K562 treated with DMSO at 1 percent for 12 hours (cell line): ENCODE results near the gene JMJD8. TPM values are rescaled to one million over a fixed set of nuclear protein-coding genes. Genes with fewer than 3 reads are reported as not detected.

Source experiments
- total RNA-seq: library from RNA; unstranded; fragments of 300-600 nt; gene quantifications from 2 replicates; pipeline ENCODE4 v1.2.3, GENCODE V29; 2022; ENCODE audit not compliant: insufficient read depth

The JMJD8 gene
- 60.7 and 81.8 TPM in 2 replicates for total RNA-seq

GRCh38 chr16:684071-684794, at the start of gene JMJD8:
Gene JMJD8, minus strand, starts transcription at chr16:684334. Its CDS starts 15 bp downstream, at chr16:684319.

GRCh38 chr16:726438-727290, 42.5 kb upstream of the JMJD8 start, which contains the start of the genes CCDC78 and HAGHL:
Gene CCDC78, minus strand, starts transcription at chr16:726443. Its CDS starts 76 bp downstream, at chr16:726367.
Gene HAGHL, plus strand, starts transcription at chr16:727106. Its CDS starts 404 bp downstream, at chr16:727510.

DNA sequence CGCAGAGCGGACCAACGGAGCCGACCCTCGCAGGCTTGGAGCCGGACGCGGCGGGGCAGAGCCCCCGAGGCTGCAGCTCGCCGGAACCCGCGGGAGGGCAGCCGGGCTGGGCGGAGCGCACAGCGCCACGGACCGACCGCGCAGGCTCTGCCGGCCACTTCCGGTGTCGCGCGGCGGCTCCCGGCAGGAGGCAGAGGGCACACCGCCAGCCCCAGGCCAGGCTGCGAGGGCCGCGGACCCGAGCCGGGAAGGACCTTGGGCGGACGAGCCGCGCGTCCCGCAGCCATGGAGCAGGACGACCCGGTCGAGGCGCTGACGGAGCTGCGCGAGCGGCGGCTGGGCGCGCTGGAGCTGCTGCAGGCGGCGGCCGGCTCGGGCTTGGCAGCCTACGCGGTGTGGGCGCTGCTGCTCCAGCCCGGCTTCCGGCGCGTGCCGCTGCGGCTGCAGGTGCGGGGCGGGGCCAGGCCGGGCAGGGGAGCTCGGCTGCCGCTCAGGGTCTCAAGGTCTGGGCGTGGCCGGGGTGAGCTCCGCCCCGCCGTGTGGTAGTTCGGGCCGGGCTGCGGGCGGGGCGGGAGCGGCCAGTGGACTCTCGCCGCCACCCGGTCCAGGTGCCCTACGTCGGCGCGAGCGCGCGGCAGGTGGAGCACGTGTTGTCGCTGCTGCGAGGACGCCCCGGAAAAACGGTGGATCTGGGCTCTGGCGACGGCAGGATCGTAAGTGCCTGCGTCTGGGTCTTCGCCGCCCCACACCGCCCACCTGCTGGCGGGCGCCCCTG, 37.0 kb upstream of the JMJD8 start, which contains the start of gene ANTKMT:
Gene ANTKMT, plus strand, starts transcription at position 157 of the 775 bp plus-strand sequence. Its CDS starts 129 bp downstream, at position 286.

DNA sequence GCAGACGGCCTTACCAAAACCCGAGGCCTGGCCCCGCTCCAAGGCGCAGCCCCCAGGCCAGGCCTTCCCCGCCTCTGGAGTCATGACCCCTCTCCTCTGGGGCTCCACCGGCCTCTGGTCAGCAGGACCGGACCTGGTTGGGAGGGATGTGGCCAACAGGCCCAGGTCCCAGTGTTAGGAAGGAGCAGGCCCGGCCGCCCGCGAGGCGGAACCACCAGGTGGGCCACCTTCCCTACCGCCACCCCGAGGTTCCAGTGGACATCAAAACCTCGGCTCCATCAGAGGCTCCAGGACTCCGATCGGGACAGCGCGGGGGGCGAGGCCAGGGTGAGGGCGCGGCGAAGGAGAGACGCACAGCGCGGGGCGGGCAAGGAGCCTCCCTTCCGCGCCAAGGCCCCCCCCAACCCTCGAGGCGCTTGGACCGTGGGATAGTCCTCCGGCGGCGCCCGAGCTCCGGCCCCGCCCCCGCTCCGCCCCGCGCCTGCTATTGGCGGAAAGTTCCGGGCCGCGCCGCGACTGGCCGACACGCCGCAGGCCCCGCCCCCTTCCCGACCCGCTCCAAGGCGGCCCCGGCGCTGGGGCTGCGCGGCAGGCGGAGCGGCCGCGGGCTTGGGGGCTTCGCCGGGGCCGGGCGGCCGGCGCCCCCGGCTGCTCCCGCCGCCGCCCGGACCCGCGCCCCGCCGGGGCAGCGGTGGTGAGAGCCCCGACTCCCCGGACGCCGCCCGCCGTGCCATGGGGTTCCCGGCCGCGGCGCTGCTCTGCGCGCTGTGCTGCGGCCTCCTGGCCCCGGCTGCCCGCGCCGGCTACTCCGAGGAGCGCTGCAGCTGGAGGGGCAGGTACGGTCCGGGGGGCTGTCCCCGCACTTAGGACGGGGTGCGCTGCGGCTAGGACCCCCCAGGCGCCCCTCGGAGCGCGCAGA, 30.7 kb upstream of the JMJD8 start, which contains the start of gene METRN:
Gene METRN, plus strand, starts transcription at position 561 of the 919 bp plus-strand sequence. Its CDS starts 172 bp downstream, at position 733.

DNA sequence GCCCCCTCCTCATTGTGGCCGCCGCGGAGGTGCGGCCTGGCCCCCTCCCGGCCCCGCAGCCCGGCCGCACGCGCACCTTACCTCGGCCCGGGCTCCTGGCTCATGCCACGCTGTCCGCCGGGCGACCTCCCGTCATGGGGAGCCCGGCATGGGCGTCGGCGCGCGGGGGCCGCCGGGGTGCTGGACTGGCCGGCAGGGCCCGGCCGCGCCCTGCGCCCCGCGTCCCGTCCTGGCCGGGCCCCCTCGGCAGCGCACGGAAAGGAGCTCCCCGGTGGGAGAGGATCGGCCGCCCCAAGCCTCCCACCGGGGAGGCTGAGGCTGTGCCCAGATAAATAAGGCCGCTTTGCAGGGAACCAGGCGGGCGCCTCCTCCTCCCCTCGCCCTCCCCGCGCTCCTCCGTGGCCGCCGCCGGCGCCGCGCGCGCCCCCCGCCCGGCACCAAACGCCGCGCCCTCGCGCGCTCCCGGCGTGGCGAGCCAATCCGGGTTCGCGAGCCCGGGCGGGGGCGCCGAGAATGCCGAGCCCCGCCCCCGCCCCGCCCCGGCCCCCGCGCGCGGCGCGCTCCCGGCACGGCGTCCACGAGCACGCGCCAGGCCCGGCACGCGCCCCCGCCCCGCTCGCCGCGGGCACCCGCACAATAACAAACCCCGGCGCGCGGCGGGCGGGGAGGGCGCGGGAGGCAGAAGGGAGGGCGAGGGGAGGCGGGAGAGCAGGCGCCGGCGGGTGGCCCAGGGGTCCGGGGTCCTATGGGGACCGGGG, 21.5 kb upstream of the JMJD8 start, which contains the start of gene FBXL16:
Gene FBXL16, minus strand, starts transcription at position 371 of the 758 bp plus-strand sequence. CDS start 8,396 bp downstream, outside the sequence.

GRCh38 chr16:679814-680624, 4.1 kb downstream of the JMJD8 start, which contains the start of gene STUB1:
Gene STUB1, plus strand, starts transcription at chr16:680410. Its CDS starts 116 bp downstream, at chr16:680526.

DNA sequence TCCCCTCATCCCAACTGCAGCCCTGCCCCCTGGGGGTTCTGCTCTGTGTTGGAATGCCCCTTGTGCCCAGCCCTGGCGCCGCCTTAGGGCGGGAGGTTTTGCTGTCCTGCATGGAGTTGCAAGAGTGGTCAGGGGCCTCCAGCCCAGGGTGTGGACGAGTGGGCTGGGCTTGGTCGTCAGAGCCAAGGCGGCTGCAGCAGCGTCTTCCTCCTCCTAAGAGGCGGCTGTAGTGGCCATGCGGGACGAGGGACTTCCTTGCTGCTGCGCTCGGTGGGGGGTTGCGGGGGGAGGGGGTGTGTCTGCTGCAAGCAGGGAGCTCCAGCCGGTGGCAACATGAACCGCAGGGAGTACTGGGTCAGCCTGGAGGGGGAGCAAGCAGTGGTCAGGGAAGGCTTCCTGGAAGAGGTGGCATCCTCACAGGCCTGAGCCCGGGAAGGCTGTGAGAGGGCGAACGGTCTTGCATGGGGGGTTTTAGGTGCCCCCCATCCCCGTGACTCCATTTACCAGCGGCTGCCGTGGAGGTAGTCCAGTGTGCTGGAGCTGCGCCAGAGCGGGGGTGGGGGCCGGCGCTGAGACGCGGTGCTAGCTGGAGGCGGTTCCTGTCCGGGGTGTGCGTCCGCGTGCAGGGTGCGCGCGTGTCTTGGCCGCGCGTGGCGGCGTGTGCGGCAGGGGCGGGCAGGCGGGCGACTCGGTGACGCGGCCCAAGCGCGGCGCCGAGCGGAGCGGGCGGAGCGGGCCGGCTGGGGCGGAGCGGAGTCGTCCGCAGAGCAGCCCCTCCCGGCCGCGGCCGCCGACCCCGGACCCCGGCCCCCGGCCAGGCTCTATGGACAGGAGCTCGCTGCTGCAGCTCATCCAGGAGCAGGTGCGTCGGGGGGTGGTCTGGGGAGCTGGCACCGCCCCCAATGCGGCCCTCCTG, 8.9 kb downstream of the JMJD8 start, which contains the start of gene RHBDL1:
Gene RHBDL1, plus strand, starts transcription at position 704 of the 916 bp plus-strand sequence. Its CDS starts 120 bp downstream, at position 824.

GRCh38 chr16:667780-668518, 16.2 kb downstream of the JMJD8 start, which contains the start of gene RHOT2:
Gene RHOT2, plus strand, starts transcription at chr16:668132. Its CDS starts 68 bp downstream, at chr16:668200.

GRCh38 chr16:648781-649589, 35.1 kb downstream of the JMJD8 start, which contains the start of gene WDR90:
Gene WDR90, plus strand, starts transcription at chr16:649365. Its CDS starts 52 bp downstream, at chr16:649417.

GRCh38 chr16:641326-642188, 42.6 kb downstream of the JMJD8 start, which contains the start of gene MCRIP2:
Gene MCRIP2, plus strand, starts transcription at chr16:641828. Its CDS starts 164 bp downstream, at chr16:641992.

DNA sequence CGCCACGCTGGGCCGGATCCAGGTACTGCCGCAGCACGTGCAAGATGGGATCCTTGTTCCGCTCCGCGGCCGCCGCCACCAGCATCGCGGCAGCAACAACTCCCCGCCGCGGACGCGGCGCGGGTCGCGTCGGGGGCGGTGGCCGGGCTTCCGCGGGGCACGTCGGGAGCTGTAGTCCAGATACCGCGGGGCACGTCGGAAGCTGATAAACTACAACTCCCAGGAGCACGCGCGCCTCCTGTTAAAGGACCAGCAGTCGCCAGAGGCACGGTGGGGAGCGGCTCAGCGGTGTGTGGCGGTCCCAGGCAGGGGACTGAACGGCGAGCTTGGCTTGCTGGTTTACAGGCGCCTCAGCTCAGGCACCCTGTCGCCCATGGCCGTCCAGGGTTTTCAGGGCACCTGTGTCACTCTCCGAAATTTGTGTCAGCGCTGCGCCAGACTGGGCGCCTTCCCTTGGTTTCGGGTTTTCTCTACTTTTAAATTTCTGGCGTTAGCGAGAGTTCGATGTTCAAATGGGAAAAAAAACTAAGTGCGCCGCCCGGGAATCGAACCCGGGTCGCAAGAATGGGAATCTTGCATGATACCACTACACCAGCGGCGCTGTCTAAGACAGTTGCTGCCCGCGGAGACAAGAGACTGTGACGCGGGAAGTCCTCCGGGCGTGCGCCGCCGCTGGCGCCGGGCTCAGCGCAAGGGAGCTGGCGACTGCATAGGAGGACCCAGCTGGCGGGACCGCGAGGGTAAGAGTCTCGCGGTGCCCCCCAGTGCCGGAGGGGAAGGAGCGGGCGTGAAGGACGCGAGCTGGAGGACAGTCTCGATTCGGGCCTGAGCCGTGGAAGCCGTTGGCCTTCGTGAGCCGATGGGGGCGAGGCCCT, 47.7 kb downstream of the JMJD8 start, which contains the start of gene METTL26:
Gene METTL26, minus strand, starts transcription at position 100 of the 875 bp plus-strand sequence. Its CDS starts 15 bp downstream, at position 85.

